GM12875 (cell line): Measurements from ENCODE around the gene ESR2.
"Not testable (repeated sequence)": the region's sequence is repeated elsewhere in the genome, so short reads cannot be mapped to it uniquely, and the experiment has no call there.

Experiments used
- H3K4me3 ChIP-seq: one replicate; pipeline ENCODE4 v1.5.1; 2011; ENCODE audit warnings: low read depth, low read length, control low read depth
- TF ChIP-seq, protein P1 (sequence below): IDR thresholded peaks from 2 replicates; pipeline ENCODE4 v1.5.1; 2011; ENCODE audit warnings: low read depth, mild to moderate bottlenecking, control low read depth, inconsistent platforms, low read length, moderate library complexity, borderline replicate concordance; ENCODE audit not compliant: insufficient read depth

The ESR2 gene

GRCh38 chr14:64184103-64184729 lies 110.0 kb downstream of the ESR2 start:
- TF ChIP-seq, protein P1, sequence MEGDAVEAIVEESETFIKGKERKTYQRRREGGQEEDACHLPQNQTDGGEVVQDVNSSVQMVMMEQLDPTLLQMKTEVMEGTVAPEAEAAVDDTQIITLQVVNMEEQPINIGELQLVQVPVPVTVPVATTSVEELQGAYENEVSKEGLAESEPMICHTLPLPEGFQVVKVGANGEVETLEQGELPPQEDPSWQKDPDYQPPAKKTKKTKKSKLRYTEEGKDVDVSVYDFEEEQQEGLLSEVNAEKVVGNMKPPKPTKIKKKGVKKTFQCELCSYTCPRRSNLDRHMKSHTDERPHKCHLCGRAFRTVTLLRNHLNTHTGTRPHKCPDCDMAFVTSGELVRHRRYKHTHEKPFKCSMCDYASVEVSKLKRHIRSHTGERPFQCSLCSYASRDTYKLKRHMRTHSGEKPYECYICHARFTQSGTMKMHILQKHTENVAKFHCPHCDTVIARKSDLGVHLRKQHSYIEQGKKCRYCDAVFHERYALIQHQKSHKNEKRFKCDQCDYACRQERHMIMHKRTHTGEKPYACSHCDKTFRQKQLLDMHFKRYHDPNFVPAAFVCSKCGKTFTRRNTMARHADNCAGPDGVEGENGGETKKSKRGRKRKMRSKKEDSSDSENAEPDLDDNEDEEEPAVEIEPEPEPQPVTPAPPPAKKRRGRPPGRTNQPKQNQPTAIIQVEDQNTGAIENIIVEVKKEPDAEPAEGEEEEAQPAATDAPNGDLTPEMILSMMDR: no peak
- H3K4me3 ChIP-seq: no peak overlapping the region

DNA sequence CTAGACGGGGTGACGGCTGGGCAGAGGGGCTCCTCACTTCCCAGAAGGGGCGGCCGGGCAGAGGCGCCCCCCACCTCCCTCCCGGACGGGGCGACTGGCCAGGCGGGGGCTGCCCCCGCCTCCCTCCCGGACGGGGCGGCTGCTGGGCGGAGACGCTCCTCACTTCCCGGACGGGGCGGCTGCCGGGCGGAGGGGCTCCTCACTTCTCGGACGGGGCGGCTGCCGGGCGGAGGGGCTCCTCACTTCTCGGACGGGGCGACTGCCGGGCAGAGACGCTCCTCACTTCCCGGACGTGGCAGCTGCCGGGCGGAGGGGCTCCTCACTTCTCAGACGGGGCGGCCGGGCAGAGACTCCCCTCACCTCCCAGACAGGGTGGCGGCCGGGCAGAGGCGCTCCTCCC lies 111.3 kb downstream of the ESR2 start:
- H3K4me3 ChIP-seq: not testable (repeated sequence)

DNA sequence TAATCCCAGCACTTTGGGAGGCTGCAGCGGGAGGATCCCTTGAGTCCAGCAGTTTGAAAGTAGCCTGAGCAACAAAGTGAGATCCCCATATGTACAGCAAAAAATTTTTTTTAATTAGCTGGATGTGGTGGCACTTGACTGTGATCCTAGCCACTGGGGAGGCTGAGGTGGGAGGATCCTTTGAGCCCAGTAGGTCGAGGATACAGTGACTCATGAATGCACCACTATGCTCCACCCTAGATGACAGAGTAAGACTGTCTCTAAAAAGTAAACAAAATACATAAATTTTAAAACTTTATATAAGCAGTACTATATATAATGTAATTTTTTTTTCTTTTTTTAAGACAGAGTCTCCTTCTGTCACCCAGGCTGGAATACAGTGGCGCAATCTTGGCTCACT lies 115.4 kb downstream of the ESR2 start:
- TF ChIP-seq, protein P1: no peak
- H3K4me3 ChIP-seq: no peak overlapping the region

DNA sequence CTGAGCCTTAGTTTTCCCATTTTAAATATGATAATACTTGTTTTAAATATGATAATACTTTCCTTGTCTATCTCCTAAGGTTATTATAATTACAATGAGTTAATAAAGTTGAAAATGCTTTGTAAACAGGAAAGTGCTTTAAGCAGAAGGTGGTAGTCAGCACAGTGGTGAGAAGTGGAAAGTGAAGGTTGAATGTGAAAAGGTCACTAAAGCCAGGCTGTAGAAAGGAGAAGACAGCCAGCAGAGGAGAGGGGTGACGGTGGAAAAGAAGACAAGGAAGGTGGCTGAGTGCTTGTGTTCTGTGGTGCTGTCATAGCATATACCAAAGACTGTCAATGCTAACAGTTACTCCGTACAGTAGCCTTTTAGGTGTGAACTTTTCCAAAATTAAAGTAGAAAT lies 117.8 kb downstream of the ESR2 start:
- H3K4me3 ChIP-seq: no peak overlapping the region
- TF ChIP-seq, protein P1: no peak

DNA sequence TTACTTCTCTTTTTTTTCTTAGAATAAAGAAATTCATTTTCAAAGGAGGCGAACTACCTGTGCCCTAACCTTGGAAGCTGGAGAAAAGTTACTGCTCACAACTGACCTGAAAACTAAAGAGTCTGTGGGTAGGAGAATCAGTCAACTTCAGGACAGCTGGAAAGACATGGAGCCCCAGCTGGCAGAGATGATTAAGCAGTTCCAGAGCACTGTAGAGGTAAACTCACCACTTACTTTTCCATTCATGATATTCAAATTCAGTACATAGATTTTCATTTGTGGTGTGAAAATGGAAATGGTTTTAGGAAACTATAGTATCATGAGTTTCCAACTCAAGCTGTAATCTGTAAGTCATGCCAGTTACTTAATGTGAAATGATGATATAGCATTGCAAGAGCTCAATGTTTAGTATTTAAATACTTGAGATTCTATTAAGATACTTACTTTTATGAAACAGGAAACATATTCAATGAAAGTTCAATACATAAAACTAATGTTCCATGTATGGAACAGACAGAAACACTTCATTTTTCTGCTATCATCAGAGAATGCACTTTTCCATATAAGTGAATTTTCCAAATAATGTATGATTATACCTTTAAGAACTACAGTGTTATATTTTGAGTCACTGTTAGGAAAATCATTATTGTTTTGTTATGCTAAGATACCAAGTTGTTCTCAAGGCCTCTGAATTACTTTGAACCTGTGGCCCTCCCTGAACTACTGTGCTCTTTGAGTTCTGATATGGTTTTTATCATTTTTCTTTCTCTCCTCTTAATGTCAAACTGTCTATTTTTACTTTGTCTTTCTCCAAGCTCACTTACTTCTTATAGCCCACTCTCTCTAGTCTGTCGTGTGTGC lies 119.0 kb downstream of the ESR2 start:
- TF ChIP-seq, protein P1: no peak
- H3K4me3 ChIP-seq: no peak overlapping the region

- H3K4me3 ChIP-seq: no peak overlapping the region
- TF ChIP-seq, protein P1: no peak
These were observed 124.0 kb downstream of the ESR2 start for GRCh38 chr14:64170181-64170580.

DNA sequence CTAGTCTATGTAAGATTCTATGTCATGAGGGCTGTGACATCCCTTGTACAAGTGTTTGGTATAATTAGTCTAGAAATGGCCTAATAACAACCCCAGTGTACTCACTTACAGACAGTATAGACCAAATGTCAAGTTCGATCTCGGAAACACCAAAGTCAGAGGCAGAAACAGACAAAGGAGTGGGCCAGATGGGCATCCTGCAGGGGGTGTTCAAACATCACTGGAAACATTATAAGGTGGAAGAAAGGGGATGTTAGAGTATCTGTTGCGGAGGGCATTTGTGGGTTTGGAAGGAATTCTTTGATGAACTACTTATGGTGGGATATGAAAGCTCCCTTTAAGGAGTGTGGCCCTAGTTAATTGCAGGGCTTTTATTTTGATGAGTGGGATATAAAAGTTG lies 134.6 kb downstream of the ESR2 start:
- TF ChIP-seq, protein P1: 0 out of 2 replicates have a peak, but pooled peaks have one; percentile 1
- no peak overlapping the region for H3K4me3 ChIP-seq
